ENCODE data around the gene APC2.

The APC2 gene

GRCh38 chr19:1492474-1493006 lies 42.6 kb downstream of the APC2 start:
- no peaks in the 10 kb centered on the region for H3K9me3 ChIP-seq
- intact Hi-C loops (cut with DNase I; ENCODE audit: low total_unique reads): loop anchor here (5.0 kb wide), 1 partner anchor 255 kb away; the partner anchor contains the start of gene CBARP
- no peak overlapping the region for H3K4me3 ChIP-seq
- no peak for TF ChIP-seq CTCF (IDR thresholded peaks at IDR 0.05)
- peaks cover 0 to 24% (median 16%) of the 10 kb centered on the region in 4 donors for H3K4me1 ChIP-seq
- no peaks in the 10 kb centered on the region for H3K36me3 ChIP-seq
- DNase-seq: no peak
- no peak overlapping the region for H3K27ac ChIP-seq
- H3K27me3 ChIP-seq: peaks cover 0 to 42% of the 10 kb centered on the region in 2 donors

- H3K36me3 ChIP-seq: no peaks in the 10 kb centered on the region
- no peaks in the 10 kb centered on the region for H3K9me3 ChIP-seq
- peaks cover 0 to 50% of the 10 kb centered on the region in 2 donors for H3K27me3 ChIP-seq
- H3K4me1 ChIP-seq: peaks cover 0 to 24% (median 16%) of the 10 kb centered on the region in 4 donors
- DNase-seq: no peak
- H3K27ac ChIP-seq: no peak overlapping the region
- intact Hi-C loops (cut with DNase I; ENCODE audit: low total_unique reads): loop anchor here (5.0 kb wide), 1 partner anchor 257 kb away; the partner anchor contains the start of gene CBARP
- no peak overlapping the region for H3K4me3 ChIP-seq
- TF ChIP-seq CTCF (IDR thresholded peaks at IDR 0.05): no peak
Measured at GRCh38 chr19:1494115-1494815, 44.3 kb downstream of the APC2 start.

GRCh38 chr19:1495051-1495798 lies 45.3 kb downstream of the APC2 start:
- DNase-seq: no peak
- TF ChIP-seq CTCF (IDR thresholded peaks at IDR 0.05): no peak
- Histone ChIP-seq H3K4me1 (peaks cover 0 to 14% (median 8%) of the 10 kb centered on the region in 4 donors), H3K27me3 (peaks cover 0 to 51% of the 10 kb centered on the region in 2 donors), H3K9me3 (no peaks in the 10 kb centered on the region), H3K4me3 (no peak overlapping the region), H3K36me3 (no peaks in the 10 kb centered on the region), H3K27ac (no peak overlapping the region)
- intact Hi-C loops (cut with DNase I; ENCODE audit: low total_unique reads): no loop called here

GRCh38 chr19:1495799-1496713 lies 46.1 kb downstream of the APC2 start:
- no peak for DNase-seq
- H3K27ac ChIP-seq: no peak overlapping the region
- H3K4me3 ChIP-seq: no peak overlapping the region
- intact Hi-C loops (cut with DNase I; ENCODE audit: low total_unique reads): no loop called here
- peaks cover 0 to 53% of the 10 kb centered on the region in 2 donors for H3K27me3 ChIP-seq
- H3K9me3 ChIP-seq: no peaks in the 10 kb centered on the region
- peaks cover 0 to 11% (median 6%) of the 10 kb centered on the region in 4 donors for H3K4me1 ChIP-seq
- TF ChIP-seq CTCF (IDR thresholded peaks at IDR 0.05): no peak
- no peaks in the 10 kb centered on the region for H3K36me3 ChIP-seq
